DMS153 (cell line): ENCODE data around the gene IL20RA.
"Not testable (repeated sequence)": the region's sequence is repeated elsewhere in the genome, so short reads cannot be mapped to it uniquely, and the experiment has no call there.

Source experiments
- DNase-seq: peaks from one replicate; lab custom pipeline; 2025; lab: John Stamatoyannopoulos, UW

Gene IL20RA

GRCh38 chr6:137008204-137008603, 36.6 kb downstream of the IL20RA start:
- DNase-seq = no peak

DNA sequence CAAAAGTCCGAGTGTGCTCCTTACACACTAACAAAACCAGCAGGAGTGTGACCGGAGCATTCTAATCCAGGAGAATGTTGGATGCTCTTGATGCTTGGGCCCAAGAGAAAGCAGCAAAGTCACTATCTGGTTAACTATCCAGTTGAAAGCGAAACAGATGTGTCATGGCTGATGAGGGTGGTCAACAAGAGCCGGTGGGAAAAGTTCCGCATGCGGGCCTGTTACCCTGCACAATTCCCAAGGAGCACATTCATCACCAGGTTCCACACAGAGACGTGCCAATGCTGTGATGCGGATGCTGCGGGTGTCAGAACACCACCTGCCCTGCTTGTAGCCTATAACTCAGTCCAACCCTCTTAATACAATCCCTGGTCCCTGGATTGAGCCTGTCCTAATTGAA, 38.7 kb downstream of the IL20RA start:
- DNase-seq = no peak

DNA sequence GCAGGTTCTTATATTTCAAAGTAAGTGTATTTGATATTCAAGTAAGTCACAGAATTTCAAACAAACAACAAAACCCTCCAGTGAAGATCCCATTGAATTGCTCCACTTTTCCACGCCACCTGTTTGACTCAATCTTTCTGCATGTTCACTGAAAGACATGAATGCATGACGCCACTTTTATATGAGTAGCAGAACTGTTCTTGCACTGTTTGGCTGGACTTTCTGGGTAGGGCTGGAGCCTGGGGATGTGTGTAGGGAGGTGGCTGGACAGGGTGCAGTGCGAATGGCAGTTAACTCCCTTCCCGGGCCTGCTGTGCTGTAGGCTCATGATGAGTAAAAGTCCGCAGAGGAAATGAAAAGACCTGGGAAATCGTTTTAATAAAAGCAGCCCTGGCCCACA, 39.7 kb downstream of the IL20RA start:
- no peak for DNase-seq

GRCh38 chr6:137002505-137002904, 42.3 kb downstream of the IL20RA start:
- DNase-seq = peak; percentile 61

DNA sequence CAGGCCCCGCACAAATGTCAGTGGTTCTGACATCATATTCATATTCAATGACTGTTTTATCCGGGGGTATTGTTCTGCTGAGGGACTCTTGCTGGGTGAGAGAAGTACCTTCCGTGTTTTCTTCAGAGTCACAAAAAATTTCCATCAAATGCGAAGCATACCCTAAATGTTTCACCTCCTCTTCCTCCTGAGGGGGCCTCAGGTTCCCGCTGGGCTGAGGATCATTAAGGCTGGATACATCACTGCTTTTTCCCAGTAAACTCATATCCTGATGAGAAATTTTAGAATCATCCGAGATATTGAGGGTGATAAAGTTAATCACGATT, 42.8 kb downstream of the IL20RA start:
- no peak for DNase-seq

GRCh38 chr6:137001299-137001976, 43.3 kb downstream of the IL20RA start:
- DNase-seq = peak; percentile 91

GRCh38 chr6:137000825-137001224, 43.9 kb downstream of the IL20RA start:
- peak; percentile 29 for DNase-seq

- no peak for DNase-seq
These were observed 49.2 kb downstream of the IL20RA start for GRCh38 chr6:136995521-136995920.

DNA sequence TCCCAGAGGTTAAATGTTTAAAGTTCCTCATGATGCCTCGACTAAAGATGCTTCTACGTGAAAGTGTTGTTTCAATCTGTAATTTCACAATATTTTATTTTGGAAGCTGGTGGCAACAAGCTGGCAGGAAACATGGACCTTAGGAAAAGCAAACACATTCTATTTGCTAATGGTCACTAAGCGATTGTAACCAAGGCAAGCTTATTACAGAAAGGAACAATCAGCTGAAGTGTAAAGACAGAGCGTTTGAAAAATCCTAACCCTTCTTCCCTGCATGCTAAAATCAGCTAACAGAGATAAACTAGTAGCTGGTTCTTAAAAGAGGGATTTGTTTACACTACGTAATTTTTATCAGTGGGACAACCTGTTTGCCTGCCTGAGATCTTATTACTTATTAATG, 50.0 kb downstream of the IL20RA start:
- DNase-seq = peak; percentile 95

DNA sequence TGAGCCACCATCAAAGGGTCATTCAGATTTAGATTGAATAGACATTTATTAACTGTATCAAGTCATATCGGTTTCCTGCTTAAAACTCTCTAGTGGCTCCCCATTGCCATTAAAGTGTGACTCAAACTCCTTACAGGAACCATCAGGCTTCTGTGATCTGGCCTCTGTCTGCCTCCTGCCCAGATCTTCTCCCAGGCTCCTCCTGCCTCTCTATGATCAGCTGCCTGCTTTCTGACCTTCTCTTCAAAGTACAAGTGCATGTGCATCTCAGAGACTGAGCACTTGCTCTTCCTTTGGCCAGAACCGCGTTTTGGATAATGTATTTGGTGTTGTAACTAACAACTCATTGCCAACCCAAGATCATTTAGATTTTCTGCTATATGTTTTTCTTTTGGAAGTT, 52.7 kb downstream of the IL20RA start:
- no peak for DNase-seq

GRCh38 chr6:136991646-136992045, 53.1 kb downstream of the IL20RA start:
- DNase-seq = no peak

DNA sequence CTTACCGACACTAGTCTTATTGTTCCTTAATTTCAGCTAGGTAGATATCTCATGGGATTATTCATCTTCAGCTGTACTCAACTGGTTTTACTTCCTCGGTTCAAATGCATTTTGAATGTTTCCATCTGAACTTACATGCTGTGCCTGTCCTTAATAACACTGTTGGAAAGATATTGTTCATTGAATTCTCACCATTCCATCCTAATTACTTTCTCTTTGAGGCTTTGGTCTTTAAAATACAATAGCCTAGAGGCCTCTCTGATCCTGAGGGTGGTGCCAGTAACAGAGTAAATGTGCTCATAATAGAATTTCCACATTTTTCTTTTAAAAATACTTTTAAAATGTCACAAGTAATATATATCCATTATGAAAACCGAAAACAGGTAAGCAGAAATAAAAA, 54.0 kb downstream of the IL20RA start:
- no peak for DNase-seq

DNA sequence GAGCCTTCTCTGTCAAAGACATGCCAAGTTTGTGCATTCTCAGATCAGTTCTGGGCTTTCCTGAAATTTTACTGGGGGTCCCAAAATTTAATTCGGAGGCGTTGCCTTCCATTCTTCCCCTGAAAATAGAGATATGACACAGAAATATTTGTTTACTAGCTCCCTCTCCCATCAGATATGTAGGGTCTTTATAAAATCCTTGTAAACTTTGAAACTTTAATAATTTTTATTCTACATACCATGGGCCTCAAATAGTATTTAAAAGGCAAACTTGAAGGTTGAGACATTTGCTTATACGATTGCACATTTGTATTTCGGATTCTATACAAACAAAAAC, 54.6 kb downstream of the IL20RA start:
- DNase-seq = no peak

DNA sequence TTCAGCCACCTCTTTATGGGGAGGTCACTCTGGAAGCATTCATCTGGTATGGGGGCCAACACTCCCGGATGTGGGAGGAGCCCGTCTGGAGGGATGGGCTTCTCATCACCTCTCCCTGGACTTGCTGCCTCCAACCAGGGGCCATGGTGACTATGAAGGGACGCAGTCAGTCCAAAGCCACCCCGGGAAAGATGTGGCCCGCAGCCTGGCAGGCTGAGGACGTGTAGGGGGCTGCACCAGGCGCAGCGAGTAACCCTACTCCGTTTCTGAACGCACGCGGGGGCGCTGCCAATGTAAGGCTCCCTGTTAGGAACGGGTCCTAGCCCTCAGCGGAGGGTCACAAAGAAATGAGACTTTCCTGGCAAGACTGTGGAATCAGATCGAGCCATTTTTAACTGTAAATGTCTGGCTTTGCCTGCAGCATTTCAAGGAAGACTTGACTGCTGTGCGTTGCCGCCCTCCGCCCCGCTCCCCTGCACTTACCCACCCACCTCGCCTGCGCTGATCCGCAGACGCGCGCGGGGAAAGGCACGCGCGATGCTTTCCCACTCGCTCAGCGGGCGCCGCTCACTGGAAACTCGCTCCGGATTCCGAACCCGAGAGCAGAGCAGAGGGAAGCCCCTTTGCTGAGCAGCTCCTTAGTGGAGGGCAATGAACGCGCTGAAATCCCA, 55.1 kb downstream of the IL20RA start:
- DNase-seq = peak; percentile 58

DNA sequence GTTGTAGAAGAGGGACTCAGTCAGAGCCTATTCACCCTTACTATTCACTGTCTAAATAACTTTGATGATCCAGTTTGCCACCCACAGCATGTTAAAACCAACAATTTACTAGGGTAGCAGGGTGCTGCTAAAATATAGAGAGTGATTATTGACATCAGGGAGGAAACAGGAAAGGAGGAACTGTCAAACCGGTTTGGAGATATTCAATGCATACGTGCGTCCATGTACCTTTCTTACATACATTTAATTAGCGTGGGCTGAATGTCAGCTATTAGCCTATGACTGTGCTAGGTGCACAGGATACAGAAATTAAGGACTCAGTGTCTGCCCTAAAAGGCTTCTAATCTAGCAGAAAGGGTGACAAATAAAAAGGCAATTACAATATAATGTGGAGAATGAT, 57.2 kb downstream of the IL20RA start:
- peak; percentile 85 for DNase-seq

- DNase-seq = no peak
These were observed 59.3 kb downstream of the IL20RA start for GRCh38 chr6:136985502-136985901.

DNA sequence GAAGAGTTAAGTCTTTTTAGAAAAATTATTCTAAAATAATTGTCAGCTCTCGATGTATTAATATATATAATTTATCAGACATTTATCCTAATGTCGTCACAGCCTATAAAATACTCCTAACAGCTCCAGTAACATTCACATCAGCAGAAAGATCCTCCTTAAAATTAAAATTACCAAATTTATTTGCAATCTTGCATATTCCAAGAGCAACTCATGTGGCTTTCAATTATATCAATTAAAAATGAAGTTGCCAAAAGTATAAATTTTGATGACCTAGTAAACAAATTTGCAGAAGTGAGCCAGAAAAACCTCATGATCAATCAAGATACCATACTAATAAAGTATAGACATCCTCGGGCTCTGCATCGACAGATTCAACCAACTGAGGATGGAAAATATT, 60.2 kb downstream of the IL20RA start:
- DNase-seq = no peak

DNA sequence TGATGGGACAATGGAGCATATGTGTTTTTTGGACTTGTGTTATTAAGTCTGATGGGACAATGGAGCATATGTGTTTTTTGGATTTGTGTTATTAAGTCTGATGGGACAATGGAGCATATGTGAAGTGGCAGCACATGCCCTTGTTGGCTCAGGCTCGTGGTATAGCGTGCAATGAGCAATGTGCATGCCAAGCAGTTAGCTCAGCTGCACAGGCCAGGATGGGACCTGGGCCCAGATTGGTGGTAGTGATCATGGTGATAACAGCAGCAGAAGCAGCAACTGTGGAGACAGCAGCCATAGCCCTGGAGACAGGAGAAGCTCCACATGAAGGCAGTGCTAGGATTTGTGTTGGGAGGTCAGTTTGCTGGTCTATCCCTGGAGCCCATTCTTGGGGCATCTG, 61.1 kb downstream of the IL20RA start:
- DNase-seq = no peak

GRCh38 chr6:136982928-136983327, 61.8 kb downstream of the IL20RA start:
- DNase-seq = no peak

DNA sequence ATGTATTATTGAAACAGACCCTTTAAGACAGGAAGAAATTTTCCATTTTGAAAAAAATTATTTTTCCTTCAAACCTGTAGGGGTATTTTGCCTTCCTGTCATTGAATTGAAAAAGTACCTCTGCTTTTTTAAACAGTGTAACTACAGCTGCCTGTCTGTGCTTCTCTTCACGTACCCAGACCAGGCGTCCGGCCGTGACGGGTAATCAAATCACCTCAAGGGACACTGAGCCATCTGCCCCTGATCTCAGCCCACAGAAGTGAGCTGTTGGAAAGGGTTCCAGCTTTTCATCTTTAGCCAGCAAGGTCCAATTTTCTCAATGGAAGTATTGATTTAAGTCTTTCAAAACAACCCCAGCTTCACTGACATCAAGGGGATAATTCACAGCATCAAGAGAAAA, 64.7 kb downstream of the IL20RA start:
- no peak for DNase-seq

DNA sequence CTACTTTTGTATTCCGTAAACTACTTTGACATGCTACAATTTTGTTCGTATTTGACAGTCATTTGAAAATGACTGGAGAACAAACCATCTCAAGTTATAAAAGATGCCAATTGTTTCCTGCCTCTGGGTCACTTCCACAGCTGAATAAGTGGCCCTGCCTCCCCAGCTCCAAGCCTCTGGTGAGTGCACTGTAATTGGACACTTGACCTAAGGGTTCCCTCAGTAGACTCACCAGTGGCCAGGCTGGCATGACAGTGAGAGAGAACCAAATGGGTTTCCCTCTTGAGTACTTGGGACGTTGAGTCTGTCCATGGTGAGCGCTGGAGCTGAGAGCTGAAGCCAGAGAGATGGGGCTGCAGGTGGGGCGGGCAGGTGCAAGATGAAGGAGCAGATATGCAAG, 65.6 kb downstream of the IL20RA start:
- no peak for DNase-seq

DNA sequence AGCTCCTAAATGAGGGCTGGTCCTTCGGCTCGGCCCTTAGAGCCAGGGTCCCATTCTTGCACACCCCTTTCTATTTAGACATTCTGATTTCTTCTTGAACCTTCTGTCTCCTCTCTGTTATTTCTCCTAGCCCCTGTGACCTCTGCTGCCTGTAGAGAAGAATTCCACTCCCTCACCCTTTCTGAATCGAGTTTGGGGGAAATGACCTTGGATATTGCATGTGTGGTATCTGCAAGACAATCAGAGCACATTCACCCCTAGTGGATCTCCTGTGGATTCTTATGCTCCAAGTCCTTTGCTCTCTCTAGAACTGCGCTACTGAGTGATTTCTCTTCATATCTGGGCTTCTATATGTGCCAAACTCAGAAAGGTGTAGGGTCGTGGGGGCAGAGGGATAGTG, 67.7 kb downstream of the IL20RA start:
- DNase-seq = no peak

DNA sequence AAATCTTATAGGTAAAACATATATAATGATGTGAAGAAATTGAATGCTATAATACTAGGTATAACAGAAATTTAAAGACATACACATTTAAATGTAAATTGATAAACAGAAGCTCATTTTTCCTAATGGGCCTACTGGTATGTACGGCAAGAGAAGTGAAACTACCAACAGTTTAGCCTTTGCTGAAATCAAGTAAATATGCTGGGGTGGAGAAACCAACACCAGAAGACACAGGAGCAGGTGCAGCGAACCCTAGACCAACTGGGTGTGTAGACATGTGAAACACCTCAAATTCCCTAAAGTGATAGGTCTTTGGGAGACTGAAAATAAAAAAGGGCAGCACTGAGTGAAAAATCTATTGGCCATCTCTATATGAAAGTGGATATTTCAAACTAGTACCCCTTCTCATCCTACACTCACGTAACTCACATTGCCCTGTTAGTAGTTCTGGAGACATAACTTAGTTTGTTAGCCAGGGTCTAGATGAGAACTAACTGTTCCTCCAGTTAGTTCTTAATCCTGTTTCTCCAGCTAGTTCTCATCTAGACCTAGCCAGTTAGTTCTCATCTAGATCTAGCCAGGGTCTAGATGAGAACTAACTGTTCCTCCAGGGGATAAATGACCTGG, 69.6 kb downstream of the IL20RA start:
- no peak for DNase-seq

GRCh38 chr6:136973781-136974180, 71.0 kb downstream of the IL20RA start:
- DNase-seq = not testable (repeated sequence)
